Measurements from ENCODE around the gene CPSF3.

Gene CPSF3

GRCh38 chr2:9385841-9386240 lies 37.6 kb upstream of the CPSF3 start (continued):
- no peak for TF ChIP-seq ZNF362 (tag by site-specific recombination; IDR thresholded peaks at IDR 0.05)

- TF ChIP-seq ZNF707 (tag by site-specific recombination; IDR thresholded peaks at IDR 0.05) (no peak), ZXDB (tag by site-specific recombination; IDR thresholded peaks at IDR 0.05) (no peak), ZNF645 (tag by site-specific recombination; IDR thresholded peaks at IDR 0.05) (no peak), ZNF157 (tag by site-specific recombination; IDR thresholded peaks at IDR 0.05) (no peak), ZNF280C (tag by site-specific recombination; IDR thresholded peaks at IDR 0.05) (no peak), ZNF112 (tag by site-specific recombination; IDR thresholded peaks at IDR 0.05) (no peak), WT1 (tag by site-specific recombination; IDR thresholded peaks at IDR 0.05) (no peak)
- no peaks in the 10 kb centered on the region for H3K9me3 ChIP-seq (ENCODE audit: control insufficient read depth, insufficient read depth, low read depth, low read length)
- no peak overlapping the region for H3K4me3 ChIP-seq (ENCODE audit: low read depth, low read length)
- H3K27ac ChIP-seq (ENCODE audit: extremely low read depth, low read depth, low read length): no peak overlapping the region
- peaks cover 0 to 56% of the 10 kb centered on the region in 2 experiments; a peak in 2 of 3 replicates for H3K36me3 ChIP-seq (ENCODE audit: control insufficient read depth in 2 of 2, insufficient read depth in 1 of 2, low read length in 2 of 2)
- no peaks in the 10 kb centered on the region for H3K4me1 ChIP-seq (ENCODE audit: control insufficient read depth, insufficient read depth, low read length)
- CTCF ChIA-PET: no interaction called here
- POLR2A ChIA-PET: no interaction called here
Observed at GRCh38 chr2:9388199-9388681, 35.2 kb upstream of the CPSF3 start.

GRCh38 chr2:9388950-9389911 lies 34.2 kb upstream of the CPSF3 start:
- no peak overlapping the region for H3K4me3 ChIP-seq (ENCODE audit: low read depth, low read length)
- TF ChIP-seq ZNF10 (tag by site-specific recombination; IDR thresholded peaks at IDR 0.05): no peak
- TF ChIP-seq SCRT2 (tag by site-specific recombination; IDR thresholded peaks at IDR 0.05): peak; percentile 76
- H3K4me1 ChIP-seq (ENCODE audit: control insufficient read depth, insufficient read depth, low read length): no peaks in the 10 kb centered on the region
- H3K27ac ChIP-seq (ENCODE audit: extremely low read depth, low read depth, low read length): no peak overlapping the region
- no peaks in the 10 kb centered on the region for H3K9me3 ChIP-seq (ENCODE audit: control insufficient read depth, insufficient read depth, low read depth, low read length)
- peaks cover 0 to 56% of the 10 kb centered on the region in 2 experiments; a peak in 1 of 3 replicates for H3K36me3 ChIP-seq (ENCODE audit: control insufficient read depth in 2 of 2, insufficient read depth in 1 of 2, low read length in 2 of 2)
- ChIA-PET POLR2A (no interaction called here), CTCF (no interaction called here)

- POLR2A ChIA-PET: no interaction called here
- TF ChIP-seq HIC1 (tag by site-specific recombination; IDR thresholded peaks at IDR 0.05): no peak
- no peak for TF ChIP-seq SALL2 (tag by site-specific recombination; IDR thresholded peaks at IDR 0.05; ENCODE audit: borderline replicate concordance)
- no peak for TF ChIP-seq ZNF660 (tag by site-specific recombination; IDR thresholded peaks at IDR 0.05)
- no peak for TF ChIP-seq TSHZ1 (tag by site-specific recombination; IDR thresholded peaks at IDR 0.05; ENCODE audit: borderline replicate concordance)
- no peak for TF ChIP-seq YY1 (tag by site-specific recombination; IDR thresholded peaks at IDR 0.05)
- TF ChIP-seq ZNF792 (tag by site-specific recombination; IDR thresholded peaks at IDR 0.05): no peak
Observed at GRCh38 chr2:9390151-9390850, 33.2 kb upstream of the CPSF3 start.

More at GRCh38 chr2:9390151-9390850, 33.2 kb upstream of the CPSF3 start:
- H3K4me1 ChIP-seq (ENCODE audit: control insufficient read depth, insufficient read depth, low read length): no peaks in the 10 kb centered on the region
- no peak overlapping the region for H3K27ac ChIP-seq (ENCODE audit: extremely low read depth, low read depth, low read length)
- peaks cover 0 to 51% of the 10 kb centered on the region in 2 experiments; a peak in 1 of 3 replicates for H3K36me3 ChIP-seq (ENCODE audit: control insufficient read depth in 2 of 2, insufficient read depth in 1 of 2, low read length in 2 of 2)
- H3K4me3 ChIP-seq (ENCODE audit: low read depth, low read length): no peak overlapping the region
- H3K9me3 ChIP-seq (ENCODE audit: control insufficient read depth, insufficient read depth, low read depth, low read length): no peaks in the 10 kb centered on the region
- CTCF ChIA-PET: no interaction called here
